Endothelial cell of umbilical vein (primary cell): ENCODE results near the gene C16orf89.
"Not testable (repeated sequence)": the region's sequence is repeated elsewhere in the genome, so short reads cannot be mapped to it uniquely, and the experiment has no call there.

Source experiments
- EZH2 ChIP-seq: IDR thresholded peaks from 2 replicates; pipeline ENCODE4 v1.6.1; 2012; ENCODE audit warnings: borderline replicate concordance, low read depth, mild to moderate bottlenecking, moderate library complexity, low read length, inconsistent platforms; ENCODE audit not compliant: severe bottlenecking
- GATA2 ChIP-seq: IDR thresholded peaks from 2 replicates; pipeline ENCODE4 v1.7.0; 2011; ENCODE audit warnings: low read depth, mild to moderate bottlenecking, moderate library complexity, mixed read lengths, low read length; ENCODE audit not compliant: insufficient read length, insufficient read depth
- JUN ChIP-seq: IDR thresholded peaks from 2 replicates; pipeline ENCODE4 v1.6.1; 2011; ENCODE audit warnings: borderline replicate concordance, low read depth; ENCODE audit not compliant: insufficient read length, insufficient read depth
- MYC ChIP-seq: IDR thresholded peaks from one replicate; pipeline ENCODE4 v1.6.1; 2011; ENCODE audit warnings: mild to moderate bottlenecking, low read depth, low read length
- POLR2A ChIP-seq: IDR thresholded peaks from 2 replicates; pipeline ENCODE4 v1.6.1; 2012; ENCODE audit warnings: low read depth, mild to moderate bottlenecking, control low read depth, low read length
- POLR2AphosphoS5 ChIP-seq: IDR thresholded peaks from 2 replicates; pipeline ENCODE4 v1.6.1; 2012; ENCODE audit warnings: low read depth, mild to moderate bottlenecking, control low read depth, low read length, moderate library complexity; ENCODE audit not compliant: insufficient read depth
- TF ChIP-seq, protein P1 (sequence below): IDR thresholded peaks from 2 replicates; pipeline ENCODE4 v1.6.1; 2011; ENCODE audit not compliant: insufficient read depth, insufficient read length
- TF ChIP-seq, protein P2 (sequence below), 2 donors: IDR thresholded peaks; 1 replicate in 1 of 2; 2 replicates in 1 of 2; pipeline ENCODE4 v1.5.1; 2011; ENCODE audit warnings: low read length in 2 of 2, mild to moderate bottlenecking in 2 of 2, moderate library complexity in 2 of 2, control low read depth in 1 of 2, inconsistent platforms in 1 of 2, low read depth in 1 of 2; ENCODE audit not compliant: insufficient read depth in 1 of 2; ENCODE audit errors: extremely low read depth in 1 of 2

DNA sequence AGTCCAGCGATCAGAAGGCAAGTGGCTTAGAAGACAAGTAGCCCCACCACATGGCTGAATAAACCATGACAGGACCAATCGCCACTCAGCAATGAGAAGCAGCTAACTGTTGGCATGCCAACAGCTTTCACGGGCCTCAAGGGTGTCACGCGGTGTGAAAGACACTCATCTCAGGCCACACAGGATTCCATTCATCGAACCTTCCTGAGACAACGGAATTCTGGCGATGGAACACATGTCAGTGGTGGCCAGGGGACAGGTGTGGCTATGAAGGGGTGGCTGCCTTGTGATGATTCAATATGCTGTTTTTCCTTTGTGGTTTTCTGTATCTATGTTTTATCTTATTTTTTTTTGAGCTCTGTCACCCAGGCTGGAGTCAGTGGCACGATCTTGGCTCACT is 24.8 kb upstream of the C16orf89 start:
- TF ChIP-seq, protein P1, sequence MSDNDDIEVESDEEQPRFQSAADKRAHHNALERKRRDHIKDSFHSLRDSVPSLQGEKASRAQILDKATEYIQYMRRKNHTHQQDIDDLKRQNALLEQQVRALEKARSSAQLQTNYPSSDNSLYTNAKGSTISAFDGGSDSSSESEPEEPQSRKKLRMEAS = not testable (repeated sequence)
- TF ChIP-seq, protein P2, sequence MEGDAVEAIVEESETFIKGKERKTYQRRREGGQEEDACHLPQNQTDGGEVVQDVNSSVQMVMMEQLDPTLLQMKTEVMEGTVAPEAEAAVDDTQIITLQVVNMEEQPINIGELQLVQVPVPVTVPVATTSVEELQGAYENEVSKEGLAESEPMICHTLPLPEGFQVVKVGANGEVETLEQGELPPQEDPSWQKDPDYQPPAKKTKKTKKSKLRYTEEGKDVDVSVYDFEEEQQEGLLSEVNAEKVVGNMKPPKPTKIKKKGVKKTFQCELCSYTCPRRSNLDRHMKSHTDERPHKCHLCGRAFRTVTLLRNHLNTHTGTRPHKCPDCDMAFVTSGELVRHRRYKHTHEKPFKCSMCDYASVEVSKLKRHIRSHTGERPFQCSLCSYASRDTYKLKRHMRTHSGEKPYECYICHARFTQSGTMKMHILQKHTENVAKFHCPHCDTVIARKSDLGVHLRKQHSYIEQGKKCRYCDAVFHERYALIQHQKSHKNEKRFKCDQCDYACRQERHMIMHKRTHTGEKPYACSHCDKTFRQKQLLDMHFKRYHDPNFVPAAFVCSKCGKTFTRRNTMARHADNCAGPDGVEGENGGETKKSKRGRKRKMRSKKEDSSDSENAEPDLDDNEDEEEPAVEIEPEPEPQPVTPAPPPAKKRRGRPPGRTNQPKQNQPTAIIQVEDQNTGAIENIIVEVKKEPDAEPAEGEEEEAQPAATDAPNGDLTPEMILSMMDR (IDR thresholded peaks at IDR 0.05; ENCODE audit: extremely low read depth in 1 of 2, insufficient read depth in 1 of 2, low read depth in 1 of 2, low read length in 2 of 2) = not testable (repeated sequence)
- TF ChIP-seq EZH2, MYC, POLR2AphosphoS5, POLR2A, JUN, GATA2: not testable (repeated sequence)
